Adrenal gland (tissue), 12 donors: ENCODE measurements around the gene GHR. TPM values are rescaled to one million over a fixed set of nuclear protein-coding genes. Genes with fewer than 3 reads are reported as not detected.

Source experiments
- DNase-seq, 7 donors: peaks; one replicate each; pipeline ENCODE4 v3.0.0-alpha.2; 2019 to 2020
- H3K27ac ChIP-seq, 5 donors: fragments of 200-600 bp; sonication (generic) in 4 of 5; 1 replicate in 3 of 5; 2 replicates in 2 of 5; pipeline versions ENCODE4 v1.5.1 to v1.8.0; 2016 to 2020; ENCODE audit warnings: mild to moderate bottlenecking in 1 of 5
- H3K27me3 ChIP-seq: fragments of 200-600 bp; 2 replicates; pipeline ENCODE4 v1.8.0; 2021
- H3K36me3 ChIP-seq, 2 donors: fragments of 200-600 bp; replicated peaks in 1 of 2; 1 replicate in 1 of 2; 2 replicates in 1 of 2; pipeline versions ENCODE4 v1.5.1 to v1.8.0; 2018 to 2022
- H3K4me1 ChIP-seq, 2 donors: fragments of 200-600 bp; replicated peaks in 1 of 2; 1 replicate in 1 of 2; 2 replicates in 1 of 2; pipeline versions ENCODE4 v1.5.1 to v1.8.0; 2018 to 2021
- H3K4me3 ChIP-seq, 4 donors: fragments of 200-600 bp; sonication (generic) in 3 of 4; one replicate each; pipeline ENCODE4 v1.5.1; 2016 to 2018
- H3K9me3 ChIP-seq, 3 donors: fragments of 200-600 bp; sonication (generic) in 1 of 3; replicated peaks in 1 of 3; 1 replicate in 2 of 3; 2 replicates in 1 of 3; pipeline versions ENCODE4 v1.5.1 to v1.8.0; 2016 to 2021
- CTCF ChIP-seq, 6 experiments: fragments of 450-650 bp in 4 of 6; fragments of 200-600 bp in 2 of 6; sonication (generic) in 1 of 6; IDR thresholded peaks; 1 replicate in 5 of 6; 2 replicates in 1 of 6; pipeline versions ENCODE4 v1.5.1 to v1.8.0; 2016 to 2021; ENCODE audit warnings: antibody characterized with exemption in 6 of 6, mild to moderate bottlenecking in 2 of 6, moderate library complexity in 1 of 6
- POLR2A ChIP-seq, 2 donors: fragments of 450-650 bp; IDR thresholded peaks; one replicate each; pipeline ENCODE4 v1.6.1; 2017; ENCODE audit warnings: antibody characterized with exemption in 2 of 2, mild to moderate bottlenecking in 2 of 2, moderate library complexity in 1 of 2
- WGBS, 4 donors: extraction: QIAGEN DNeasy Blood & Tissue Kit in 2 of 4; methylation state at CpG; one replicate each; pipeline versions ENCODE4 v1.1.5 to v1.1.7; 2013 to 2017; 5-methylcytosine and 5-hydroxymethylcytosine counted together
- intact Hi-C, 2 donors: fragments of 100-400 bp; cut with DNase I; formaldehyde crosslinking; loops; one replicate each; pipeline versions ENCODE4 v1.14.1 to v1.15.0; 2022 to 2023
- polyA plus RNA-seq, 3 donors: library from polyadenylated mRNA; stranded (reverse); fragments of 200-250 nt in 2 of 3; fragments of 350-450 nt in 1 of 3; fragmentation: Illumina TruSeq in 1 of 3; extraction: RNeasy Lipid Tissue Mini Kit (QIAGEN cat#74804) in 1 of 3; gene quantifications; one replicate each; pipeline ENCODE4 v1.2.3, GENCODE V29; 2013 to 2014
- total RNA-seq, 9 donors: library from RNA; depleted of rRNA in 4 of 9; stranded (reverse); fragments of >200 nt in 4 of 9; fragments of 120-200 nt in 1 of 9; fragmentation: NEBNext Ultra II Directional in 1 of 9; extraction: Animal tissue kit (Norgen Biotek cat#: 25700) in 1 of 9; gene quantifications; one replicate each; pipeline versions ENCODE4 v1.1.0 to v1.2.4, GENCODE V29; 2013 to 2023
- donor health status: healthy with polysubstance abuse.
- donor health status: Bipolar disorder and iron deficiency.
- donor health status: DM: yes; HTN: yes; CAD: no.
- donor health status: DM: no; HTN: no; CAD: no.
- donor health status: DM: no; HTN: no; CAD: no.
- donor health status: DM: yes; HTN: yes; CAD: no.

The GHR gene
- total and polyA plus RNA-seq, 12 donors: 2.9 to 17.1 (median 10.5) TPM

- Histone ChIP-seq H3K4me3 (no peak overlapping the region), H3K4me1 (no peaks in the 10 kb centered on the region), H3K27me3 (no peaks in the 10 kb centered on the region), H3K9me3 (no peaks in the 10 kb centered on the region), H3K27ac (no peak overlapping the region), H3K36me3 (no peaks in the 10 kb centered on the region)
- no peak for DNase-seq
- 58 to 82% (median 66%) methylated on average over 2 of the region's 2 CpGs for WGBS, 4 donors
- intact Hi-C loops: no loop called here
- TF ChIP-seq POLR2A (IDR thresholded peaks at IDR 0.05): no peak
- peak in 5 of 6 experiments; percentile 10 to 37 (median 32) for TF ChIP-seq CTCF (IDR thresholded peaks at IDR 0.05)
These were observed 213.2 kb downstream of the GHR start for GRCh38 chr5:42636425-42636824.

- WGBS, 4 donors: 89 to 97% (median 93%) methylated on average over 1 of the region's 1 CpG
- intact Hi-C loops: no loop called here
These were observed 213.7 kb downstream of the GHR start for GRCh38 chr5:42636946-42637345.

GRCh38 chr5:42638972-42639371 lies 215.7 kb downstream of the GHR start:
- no peak for DNase-seq
- H3K4me3 ChIP-seq: no peak overlapping the region
- no peak overlapping the region for H3K27ac ChIP-seq
- no peak for TF ChIP-seq CTCF (IDR thresholded peaks at IDR 0.05)
- no peak for TF ChIP-seq POLR2A (IDR thresholded peaks at IDR 0.05)
- no peaks in the 10 kb centered on the region for H3K4me1 ChIP-seq
- no peaks in the 10 kb centered on the region for H3K27me3 ChIP-seq
- no peaks in the 10 kb centered on the region for H3K36me3 ChIP-seq
- intact Hi-C loops: no loop called here
- WGBS, 4 donors: 74 to 80% (median 75%) methylated on average over 3 of the region's 3 CpGs
- H3K9me3 ChIP-seq: no peaks in the 10 kb centered on the region

More at GRCh38 chr5:42636946-42637345, 213.7 kb downstream of the GHR start:
- no peaks in the 10 kb centered on the region for H3K4me1 ChIP-seq
- no peaks in the 10 kb centered on the region for H3K9me3 ChIP-seq
- H3K4me3 ChIP-seq: no peak overlapping the region
- no peak for TF ChIP-seq CTCF (IDR thresholded peaks at IDR 0.05)
- TF ChIP-seq POLR2A (IDR thresholded peaks at IDR 0.05): no peak
- DNase-seq: no peak
- no peak overlapping the region for H3K27ac ChIP-seq
- H3K36me3 ChIP-seq: no peaks in the 10 kb centered on the region
- no peaks in the 10 kb centered on the region for H3K27me3 ChIP-seq

- Histone ChIP-seq H3K27ac (no peak overlapping the region), H3K4me1 (no peaks in the 10 kb centered on the region), H3K36me3 (no peaks in the 10 kb centered on the region), H3K9me3 (no peaks in the 10 kb centered on the region), H3K27me3 (no peaks in the 10 kb centered on the region), H3K4me3 (no peak overlapping the region)
- TF ChIP-seq CTCF (IDR thresholded peaks at IDR 0.05): no peak
- TF ChIP-seq POLR2A (IDR thresholded peaks at IDR 0.05): no peak
- intact Hi-C loops: no loop called here
- WGBS, 4 donors: 89 to 99% (median 95%) methylated on average over 2 of the region's 2 CpGs
- no peak for DNase-seq
These were observed 217.6 kb downstream of the GHR start for GRCh38 chr5:42640835-42641234.
